Measurements from ENCODE around the gene PDE1C.

The PDE1C gene

GRCh38 chr7:31922848-31923247 is 147.4 kb downstream of the PDE1C start:
- H3K4me3 ChIP-seq (replicated peaks; ENCODE audit: low read depth, low read length) = no peak overlapping the region
- no peak for DNase-seq (ENCODE audit: extremely low read depth, low read depth)
- no peak for TF ChIP-seq CTCF (IDR thresholded peaks at IDR 0.05; ENCODE audit: low read depth, low read length, missing control alignments)

- no peak for TF ChIP-seq CTCF (IDR thresholded peaks at IDR 0.05; ENCODE audit: low read depth, low read length, missing control alignments)
- no peak for DNase-seq (ENCODE audit: extremely low read depth, low read depth)
- H3K4me3 ChIP-seq (replicated peaks; ENCODE audit: low read depth, low read length) = no peak overlapping the region
These were observed 149.2 kb downstream of the PDE1C start for GRCh38 chr7:31921047-31921446.

GRCh38 chr7:31919678-31920369 is 150.4 kb downstream of the PDE1C start:
- no peak for TF ChIP-seq CTCF (IDR thresholded peaks at IDR 0.05; ENCODE audit: low read depth, low read length, missing control alignments)
- DNase-seq (ENCODE audit: extremely low read depth, low read depth) = no peak
- no peak overlapping the region for H3K4me3 ChIP-seq (replicated peaks; ENCODE audit: low read depth, low read length)

- no peak for TF ChIP-seq CTCF (IDR thresholded peaks at IDR 0.05; ENCODE audit: low read depth, low read length, missing control alignments)
- DNase-seq (ENCODE audit: extremely low read depth, low read depth) = no peak
- no peak overlapping the region for H3K4me3 ChIP-seq (replicated peaks; ENCODE audit: low read depth, low read length)
These were observed 151.4 kb downstream of the PDE1C start for GRCh38 chr7:31918706-31919393.

- DNase-seq (ENCODE audit: extremely low read depth, low read depth) = no peak
These were observed 153.0 kb downstream of the PDE1C start for GRCh38 chr7:31917256-31917655.

GRCh38 chr7:31910191-31910590 is 160.0 kb downstream of the PDE1C start:
- TF ChIP-seq CTCF (IDR thresholded peaks at IDR 0.05; ENCODE audit: low read depth, low read length, missing control alignments) = no peak
- no peak for DNase-seq (ENCODE audit: extremely low read depth, low read depth)

More at GRCh38 chr7:31917256-31917655, 153.0 kb downstream of the PDE1C start:
- H3K4me3 ChIP-seq (replicated peaks; ENCODE audit: low read depth, low read length) = no peak overlapping the region
- TF ChIP-seq CTCF (IDR thresholded peaks at IDR 0.05; ENCODE audit: low read depth, low read length, missing control alignments) = no peak

More at GRCh38 chr7:31910191-31910590, 160.0 kb downstream of the PDE1C start:
- no peak overlapping the region for H3K4me3 ChIP-seq (replicated peaks; ENCODE audit: low read depth, low read length)
